SU-DHL-6 (cell line): ENCODE results near the gene MCF2L2.

Experiments used
- H2AFZ ChIP-seq: fragments of 200-600 bp; sonication (generic); 2 replicates; pipeline ENCODE4 v1.6.1; 2014; ENCODE audit warnings: low read depth, mild to moderate bottlenecking, moderate library complexity, mixed read lengths, antibody characterized with exemption, low read length; ENCODE audit not compliant: severe bottlenecking
- H3F3A ChIP-seq: fragments of 200-600 bp; shearing (Covaris generic); 2 replicates; pipeline ENCODE4 v1.6.0; 2016; ENCODE audit warnings: antibody characterized with exemption, mild to moderate bottlenecking; ENCODE audit not compliant: insufficient read depth
- H3K27ac ChIP-seq: fragments of 200-600 bp; sonication (generic); 2 replicates; pipeline ENCODE4 v1.5.1; 2016; ENCODE audit warnings: low read depth, mild to moderate bottlenecking, low read length, moderate library complexity, mixed read lengths
- H3K27me3 ChIP-seq: fragments of 200-600 bp; sonication (generic), shearing (Covaris generic); 2 replicates; pipeline ENCODE4 v1.6.0; 2014; ENCODE audit warnings: mild to moderate bottlenecking, low read length
- H3K36me3 ChIP-seq: fragments of 200-600 bp; sonication (generic); 2 replicates; pipeline ENCODE4 v1.6.1; 2014; ENCODE audit warnings: mild to moderate bottlenecking, low read length, mixed read lengths
- H3K4me2 ChIP-seq: fragments of 300-600, 200-600 bp; shearing (Covaris generic), sonication (generic); 2 replicates; pipeline ENCODE4 v1.6.0; 2014; ENCODE audit warnings: low read length, low read depth, mild to moderate bottlenecking; ENCODE audit not compliant: poor library complexity, severe bottlenecking
- H3K4me3 ChIP-seq: fragments of 200-600 bp; sonication (generic); 2 replicates; pipeline ENCODE4 v1.5.1; 2014; ENCODE audit warnings: antibody characterized with exemption, low read length, mild to moderate bottlenecking, mixed read lengths; ENCODE audit not compliant: insufficient read depth, poor library complexity, severe bottlenecking
- H3K79me2 ChIP-seq: fragments of 200-600 bp; sonication (generic); 2 replicates; pipeline ENCODE4 v1.6.1; 2014; ENCODE audit warnings: mild to moderate bottlenecking, low read length, moderate library complexity; ENCODE audit not compliant: insufficient read depth
- H3K9ac ChIP-seq: fragments of 200-600 bp; sonication (generic); 2 replicates; pipeline ENCODE4 v1.7.0; 2014; ENCODE audit warnings: mild to moderate bottlenecking, low read length
- H3K9me2 ChIP-seq: fragments of 200-600 bp; sonication (generic); replicated peaks from 2 replicates; pipeline ENCODE4 v1.6.1; 2014; ENCODE audit warnings: low read length; ENCODE audit not compliant: insufficient read depth
- H3K9me3 ChIP-seq: fragments of 200-600 bp; sonication (generic); 2 replicates; pipeline ENCODE4 v1.6.1; 2014; ENCODE audit warnings: low read length, mixed read lengths; ENCODE audit not compliant: insufficient read depth
- H4K20me1 ChIP-seq: fragments of 200-600 bp; sonication (generic); 2 replicates; pipeline ENCODE4 v1.6.1; 2014; ENCODE audit warnings: low read depth, mild to moderate bottlenecking, antibody characterized with exemption, low read length, moderate library complexity, mixed read lengths
- CTCF ChIP-seq: fragments of 200-600 bp; sonication (generic); IDR thresholded peaks from one replicate; pipeline ENCODE4 v1.5.1; 2017; ENCODE audit warnings: antibody characterized with exemption, mild to moderate bottlenecking, low read length, moderate library complexity; ENCODE audit not compliant: insufficient read depth, poor library complexity, severe bottlenecking
- EZH2phosphoT487 ChIP-seq: fragments of 200-600 bp; sonication (generic), shearing (Covaris generic); conservative IDR thresholded peaks from 2 replicates; pipeline ENCODE4 v1.6.1; 2018; ENCODE audit warnings: mild to moderate bottlenecking, antibody characterized with exemption, low read length, moderate library complexity, mixed read lengths

MCF2L2 gene

GRCh38 chr3:183449791-183450190 lies 21.4 kb upstream of the MCF2L2 start:
- H3K9ac ChIP-seq: no peak overlapping the region
- H3K9me3 ChIP-seq: no peaks in the 10 kb centered on the region
- no peaks in the 10 kb centered on the region for H4K20me1 ChIP-seq
- H3K27me3 ChIP-seq: no peaks in the 10 kb centered on the region
- H3K4me2 ChIP-seq: no peak overlapping the region
- TF ChIP-seq EZH2phosphoT487 (no peak), CTCF (no peak)
- H3K36me3 ChIP-seq: no peaks in the 10 kb centered on the region
- H3K4me3 ChIP-seq: no peak overlapping the region
- no peaks in the 10 kb centered on the region for H3K9me2 ChIP-seq
- H3K79me2 ChIP-seq: no peaks in the 10 kb centered on the region
- no peak overlapping the region for H2AFZ ChIP-seq
- peaks cover 9% of the 10 kb centered on the region; the same call in 1 of the 2 replicates for H3F3A ChIP-seq
- H3K27ac ChIP-seq: no peak overlapping the region

- TF ChIP-seq EZH2phosphoT487: no peak
- H3K4me2 ChIP-seq: peak overlapping the region; percentile 75
- H3F3A ChIP-seq: peaks cover 9% of the 10 kb centered on the region; the same call in 1 of the 2 replicates
- H3K36me3 ChIP-seq: no peaks in the 10 kb centered on the region; the same call in 1 of the 2 replicates
- H3K27me3 ChIP-seq: no peaks in the 10 kb centered on the region
- no peak overlapping the region for H2AFZ ChIP-seq
- no peak overlapping the region for H3K9ac ChIP-seq
- H3K27ac ChIP-seq: no peak overlapping the region
- no peak overlapping the region for H3K4me3 ChIP-seq
- H3K9me2 ChIP-seq: no peaks in the 10 kb centered on the region
- H4K20me1 ChIP-seq: no peaks in the 10 kb centered on the region
- H3K9me3 ChIP-seq: no peaks in the 10 kb centered on the region
- no peaks in the 10 kb centered on the region for H3K79me2 ChIP-seq
These were observed 21.0 kb upstream of the MCF2L2 start for GRCh38 chr3:183449391-183449790.

- Histone ChIP-seq H3K9me2 (no peaks in the 10 kb centered on the region), H3K36me3 (no peaks in the 10 kb centered on the region; the same call in 1 of the 2 replicates), H2AFZ (peak overlapping the region; percentile 93), H4K20me1 (no peaks in the 10 kb centered on the region), H3K9ac (peak overlapping the region; percentile 64), H3K27ac (no peak overlapping the region), H3K9me3 (peaks cover 7% of the 10 kb centered on the region; the same call in 1 of the 2 replicates), H3K27me3 (no peaks in the 10 kb centered on the region), H3F3A (peaks cover 9% of the 10 kb centered on the region; the same call in 1 of the 2 replicates), H3K4me2 (peak overlapping the region; percentile 75), H3K79me2 (no peaks in the 10 kb centered on the region), H3K4me3 (peak overlapping the region; percentile 76)
- TF ChIP-seq CTCF (no peak), EZH2phosphoT487 (no peak)
These were observed 20.1 kb upstream of the MCF2L2 start for GRCh38 chr3:183448369-183449128.
